Large intestine (tissue), 3 donors: ENCODE data around the gene HOXB7. TPM values are rescaled to one million over a fixed set of nuclear protein-coding genes. Genes with fewer than 3 reads are reported as not detected.

ENCODE experiments used
- DNase-seq, 2 donors: peaks; one replicate each; pipeline versions ENCODE4 v3.0.0 to v3.0.0-alpha.2; 2013
- H3K27ac ChIP-seq: one replicate; pipeline ENCODE4 v1.5.1; 2013; ENCODE audit warnings: low read length
- H3K27me3 ChIP-seq: 2 replicates; pipeline ENCODE4 v1.6.1; 2013; ENCODE audit warnings: low read length; ENCODE audit not compliant: control insufficient read depth, insufficient read depth
- H3K36me3 ChIP-seq: 2 replicates; pipeline ENCODE4 v1.6.1; 2013; ENCODE audit warnings: low read length; ENCODE audit not compliant: control insufficient read depth, insufficient read depth
- H3K4me1 ChIP-seq: one replicate; pipeline ENCODE4 v1.6.1; 2013; ENCODE audit warnings: low read length; ENCODE audit not compliant: control insufficient read depth, insufficient read depth
- H3K4me3 ChIP-seq: one replicate; pipeline ENCODE4 v1.5.1; 2013; ENCODE audit warnings: low read length
- H3K9me3 ChIP-seq: one replicate; pipeline ENCODE4 v1.6.1; 2013; ENCODE audit warnings: mild to moderate bottlenecking, low read depth, low read length, moderate library complexity; ENCODE audit not compliant: control insufficient read depth
- WGBS: methylation state at CpG from one replicate; pipeline ENCODE4 v1.1.5; 2013; ENCODE audit warnings: low lambda C conversion rate; ENCODE audit not compliant: insufficient coverage; 5-methylcytosine and 5-hydroxymethylcytosine counted together
- polyA plus RNA-seq: library from polyadenylated mRNA; unstranded; fragments of 120-200 nt; gene quantifications from one replicate; pipeline ENCODE4 v1.2.1, GENCODE V29; 2013

HOXB7 gene
- polyA plus RNA-seq, 1 donor, result 3.5 TPM

GRCh38 chr17:48622857-48623256 is 12.0 kb upstream of the HOXB7 start:
- WGBS, result 40% methylated on average over 2 of the region's 11 CpGs
- peaks cover 42% of the 10 kb centered on the region for H3K4me1 ChIP-seq
- H3K27me3 ChIP-seq, result peaks cover 98% of the 10 kb centered on the region
- H3K36me3 ChIP-seq, result no peaks in the 10 kb centered on the region
- H3K4me3 ChIP-seq, result no peak overlapping the region
- no peak overlapping the region for H3K27ac ChIP-seq
- no peak for DNase-seq
- H3K9me3 ChIP-seq, result peaks cover 17% of the 10 kb centered on the region

GRCh38 chr17:48621410-48622392 is 10.9 kb upstream of the HOXB7 start:
- Histone ChIP-seq H3K4me3 (no peak overlapping the region), H3K4me1 (peaks cover 44% of the 10 kb centered on the region), H3K27me3 (peaks cover 98% of the 10 kb centered on the region), H3K36me3 (no peaks in the 10 kb centered on the region), H3K27ac (no peak overlapping the region), H3K9me3 (peaks cover 21% of the 10 kb centered on the region)
- WGBS, result no CpG with 5 or more reads among the region's 41 CpGs
- DNase-seq, result no peak

- no CpG with 5 or more reads among the region's 6 CpGs for WGBS
- Histone ChIP-seq H3K27me3 (peaks cover 99% of the 10 kb centered on the region), H3K4me3 (no peak overlapping the region), H3K4me1 (peaks cover 40% of the 10 kb centered on the region), H3K27ac (no peak overlapping the region), H3K9me3 (peaks cover 19% of the 10 kb centered on the region), H3K36me3 (no peaks in the 10 kb centered on the region)
- no peak for DNase-seq
Measured at GRCh38 chr17:48620461-48621139, 9.8 kb upstream of the HOXB7 start.

- Histone ChIP-seq H3K27ac (no peak overlapping the region), H3K4me1 (peaks cover 37% of the 10 kb centered on the region), H3K9me3 (peaks cover 21% of the 10 kb centered on the region), H3K36me3 (no peaks in the 10 kb centered on the region), H3K4me3 (no peak overlapping the region), H3K27me3 (peaks cover 99% of the 10 kb centered on the region)
- no CpG with 5 or more reads among the region's 32 CpGs for WGBS
- no peak for DNase-seq
Measured at GRCh38 chr17:48619826-48620449, 9.1 kb upstream of the HOXB7 start.

GRCh38 chr17:48618256-48618896 is 7.6 kb upstream of the HOXB7 start:
- peaks cover 40% of the 10 kb centered on the region for H3K4me1 ChIP-seq
- no peak overlapping the region for H3K27ac ChIP-seq
- peak; percentile 84 to 85 for DNase-seq
- no peaks in the 10 kb centered on the region for H3K36me3 ChIP-seq
- WGBS, result 5% methylated on average over 5 of the region's 25 CpGs
- H3K9me3 ChIP-seq, result peaks cover 26% of the 10 kb centered on the region
- peaks cover 99% of the 10 kb centered on the region for H3K27me3 ChIP-seq
- H3K4me3 ChIP-seq, result peak overlapping the region; percentile 30

- Histone ChIP-seq H3K9me3 (peaks cover 26% of the 10 kb centered on the region), H3K4me1 (peaks cover 40% of the 10 kb centered on the region), H3K27me3 (peaks cover 98% of the 10 kb centered on the region), H3K27ac (no peak overlapping the region), H3K36me3 (no peaks in the 10 kb centered on the region), H3K4me3 (no peak overlapping the region)
- whole genome bisulfite sequencing, result no CpG with 5 or more reads among the region's 43 CpGs
- DNase-seq, result no peak
Measured at GRCh38 chr17:48617471-48618255, 6.8 kb upstream of the HOXB7 start.

- 10% methylated on average over 2 of the region's 15 CpGs for WGBS
- no peaks in the 10 kb centered on the region for H3K36me3 ChIP-seq
- no peak overlapping the region for H3K4me3 ChIP-seq
- peaks cover 41% of the 10 kb centered on the region for H3K4me1 ChIP-seq
- H3K27ac ChIP-seq, result no peak overlapping the region
- no peak for DNase-seq
- H3K27me3 ChIP-seq, result peaks cover 98% of the 10 kb centered on the region
- peaks cover 32% of the 10 kb centered on the region for H3K9me3 ChIP-seq
Measured at GRCh38 chr17:48616717-48617470, 6.1 kb upstream of the HOXB7 start.

- H3K4me3 ChIP-seq, result no peak overlapping the region
- peaks cover 41% of the 10 kb centered on the region for H3K4me1 ChIP-seq
- H3K36me3 ChIP-seq, result no peaks in the 10 kb centered on the region
- H3K27me3 ChIP-seq, result peaks cover 98% of the 10 kb centered on the region
- H3K9me3 ChIP-seq, result peaks cover 32% of the 10 kb centered on the region
- WGBS, result no CpG with 5 or more reads among the region's 17 CpGs
- no peak overlapping the region for H3K27ac ChIP-seq
- DNase-seq, result no peak
Measured at GRCh38 chr17:48615963-48616716, 5.3 kb upstream of the HOXB7 start.
